ENCODE data around the gene TBCA.

DNA sequence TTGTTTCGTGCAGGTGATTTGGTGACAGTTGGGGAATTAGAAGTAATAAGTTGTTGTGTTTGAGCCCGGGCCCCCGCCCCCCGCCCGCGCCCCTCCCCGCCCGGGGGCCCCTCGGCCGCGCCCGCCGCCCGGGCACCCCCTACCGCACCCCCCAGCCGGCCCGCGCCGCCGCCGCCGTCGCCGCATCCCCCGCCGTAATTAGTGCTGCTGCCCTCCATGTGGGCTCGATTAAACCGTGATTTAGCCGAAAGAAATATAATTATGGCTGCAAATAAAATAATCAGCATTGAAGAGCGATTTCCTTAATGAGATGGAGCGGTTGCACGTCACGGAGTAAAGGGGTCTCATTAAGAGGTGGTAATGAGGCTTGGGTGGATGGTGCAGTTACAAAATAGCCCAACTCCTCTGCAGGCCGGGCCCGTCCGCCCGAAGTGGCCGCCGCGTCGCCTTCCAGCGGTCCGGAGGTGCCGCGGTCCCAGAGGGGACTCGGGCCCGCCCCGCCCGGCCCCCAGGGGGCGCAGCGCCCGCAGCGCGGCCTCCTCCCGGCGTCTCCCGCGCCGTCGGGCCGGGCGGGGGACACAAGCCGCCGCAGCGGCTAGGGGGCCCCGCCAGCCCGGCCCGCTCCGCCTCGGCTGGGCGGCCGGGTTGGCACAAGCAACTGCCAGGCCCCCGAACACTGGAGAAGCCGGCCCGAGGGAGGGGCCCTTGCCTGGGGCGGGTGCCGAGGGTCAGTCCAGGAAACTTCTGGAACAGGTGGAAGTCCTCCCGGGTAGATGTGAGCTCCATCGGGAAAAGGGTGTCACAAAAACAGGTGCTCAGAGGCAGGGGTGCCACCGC is 130.8 kb downstream of the TBCA start:
- TF ChIP-seq, protein P1, sequence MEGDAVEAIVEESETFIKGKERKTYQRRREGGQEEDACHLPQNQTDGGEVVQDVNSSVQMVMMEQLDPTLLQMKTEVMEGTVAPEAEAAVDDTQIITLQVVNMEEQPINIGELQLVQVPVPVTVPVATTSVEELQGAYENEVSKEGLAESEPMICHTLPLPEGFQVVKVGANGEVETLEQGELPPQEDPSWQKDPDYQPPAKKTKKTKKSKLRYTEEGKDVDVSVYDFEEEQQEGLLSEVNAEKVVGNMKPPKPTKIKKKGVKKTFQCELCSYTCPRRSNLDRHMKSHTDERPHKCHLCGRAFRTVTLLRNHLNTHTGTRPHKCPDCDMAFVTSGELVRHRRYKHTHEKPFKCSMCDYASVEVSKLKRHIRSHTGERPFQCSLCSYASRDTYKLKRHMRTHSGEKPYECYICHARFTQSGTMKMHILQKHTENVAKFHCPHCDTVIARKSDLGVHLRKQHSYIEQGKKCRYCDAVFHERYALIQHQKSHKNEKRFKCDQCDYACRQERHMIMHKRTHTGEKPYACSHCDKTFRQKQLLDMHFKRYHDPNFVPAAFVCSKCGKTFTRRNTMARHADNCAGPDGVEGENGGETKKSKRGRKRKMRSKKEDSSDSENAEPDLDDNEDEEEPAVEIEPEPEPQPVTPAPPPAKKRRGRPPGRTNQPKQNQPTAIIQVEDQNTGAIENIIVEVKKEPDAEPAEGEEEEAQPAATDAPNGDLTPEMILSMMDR (IDR thresholded peaks at IDR 0.05), result no peak
- TF ChIP-seq POLR2A (IDR thresholded peaks at IDR 0.05) (no peak), EP300 (IDR thresholded peaks at IDR 0.05) (no peak)
